ENCODE data around the gene RHOBTB3.

- TF ChIP-seq CTCF (IDR thresholded peaks at IDR 0.05) (no peak), POLR2A (IDR thresholded peaks at IDR 0.05; ENCODE audit: low read length) (no peak), RAD21 (conservative IDR thresholded peaks at IDR 0.05 in 1 of 2, IDR thresholded peaks at IDR 0.05 in 1 of 2) (no peak)
These were observed 96.1 kb downstream of the RHOBTB3 start for GRCh38 chr5:95826949-95827891.

All from A549 (cell line).